Natural killer cell (primary cell): Measurements from ENCODE around the gene PPP1R3G. TPM values are rescaled to one million over a fixed set of nuclear protein-coding genes. Genes with fewer than 3 reads are reported as not detected.

Experiments
- ATAC-seq, 3 donors: fragments of 150-1000 bp in 2 of 3; fragments of 200-7000 bp in 1 of 3; cut with Tn5 transposase; 1 replicate in 1 of 3; 2 replicates in 2 of 3; pipeline ENCODE4 v1.10.0; 2021; ENCODE audit warnings: mild to moderate bottlenecking in 2 of 3, moderate library complexity in 2 of 3
- DNase-seq, 2 donors: peaks; one replicate each; pipeline versions ENCODE4 v3.0.0 to v3.0.0-alpha.2; 2013 to 2021; ENCODE audit warnings: mixed read lengths in 1 of 2
- H3K27ac ChIP-seq: one replicate; pipeline ENCODE4 v1.5.1; 2013; ENCODE audit warnings: mild to moderate bottlenecking, low read length
- H3K27me3 ChIP-seq: one replicate; pipeline ENCODE4 v1.6.1; 2013; ENCODE audit warnings: low read length; ENCODE audit not compliant: control insufficient read depth, insufficient read depth
- H3K36me3 ChIP-seq: one replicate; pipeline ENCODE4 v1.6.1; 2013; ENCODE audit warnings: low read length; ENCODE audit not compliant: control insufficient read depth, insufficient read depth
- H3K4me1 ChIP-seq: one replicate; pipeline ENCODE4 v1.6.1; 2013; ENCODE audit warnings: low read length; ENCODE audit not compliant: control insufficient read depth, insufficient read depth
- H3K4me3 ChIP-seq: one replicate; pipeline ENCODE4 v1.5.1; 2013; ENCODE audit warnings: low read length
- H3K9me3 ChIP-seq: one replicate; pipeline ENCODE4 v1.6.1; 2013; ENCODE audit warnings: low read length; ENCODE audit not compliant: control insufficient read depth, insufficient read depth
- H3K27ac Mint-ChIP-seq, 2 donors: one replicate each; pipeline ENCODE4 v1.8.0; 2022; ENCODE audit warnings: mild to moderate bottlenecking in 2 of 2, mixed read lengths in 2 of 2, moderate library complexity in 1 of 2
- H3K27me3 Mint-ChIP-seq, 2 donors: one replicate each; pipeline ENCODE4 v1.8.0; 2022; ENCODE audit warnings: low read depth in 2 of 2, mixed read lengths in 2 of 2
- H3K36me3 Mint-ChIP-seq: one replicate; pipeline ENCODE4 v1.8.0; 2022; ENCODE audit warnings: mixed read lengths
- H3K4me1 Mint-ChIP-seq, 2 donors: one replicate each; pipeline ENCODE4 v1.8.0; 2022; ENCODE audit warnings: mixed read lengths in 2 of 2
- H3K4me3 Mint-ChIP-seq: one replicate; pipeline ENCODE4 v1.8.0; 2022; ENCODE audit warnings: mild to moderate bottlenecking, moderate library complexity, mixed read lengths
- H3K9me3 Mint-ChIP-seq, 2 donors: one replicate each; pipeline ENCODE4 v1.8.0; 2022; ENCODE audit warnings: mixed read lengths in 2 of 2
- WGBS: methylation state at CpG from one replicate; pipeline ENCODE4 v1.1.7; 2013; ENCODE audit warnings: missing lambda C conversion rate; ENCODE audit not compliant: insufficient coverage; 5-methylcytosine and 5-hydroxymethylcytosine counted together
- intact Hi-C: fragments of 100-400 bp; cut with micrococcal nuclease; formaldehyde crosslinking; loops from one replicate; pipeline ENCODE4 v1.14.2; 2022
- total RNA-seq, 4 donors: library from RNA; stranded (reverse); fragments of 120-200 nt in 1 of 4; gene quantifications; one replicate each; pipeline versions ENCODE4 v1.2.3 to v1.2.4, GENCODE V29; 2013 to 2022
- TF ChIP-seq, protein P1 (sequence below): fragments of 200-600 bp; IDR thresholded peaks from one replicate; pipeline ENCODE4 v1.8.0; 2022; ENCODE audit warnings: antibody characterized with exemption

Gene PPP1R3G
- total RNA-seq, 3 donors from 2014 or later (not counting 1 experiment from before 2014, with no cell fraction given): 0.07 TPM; not detected in 2

DNA sequence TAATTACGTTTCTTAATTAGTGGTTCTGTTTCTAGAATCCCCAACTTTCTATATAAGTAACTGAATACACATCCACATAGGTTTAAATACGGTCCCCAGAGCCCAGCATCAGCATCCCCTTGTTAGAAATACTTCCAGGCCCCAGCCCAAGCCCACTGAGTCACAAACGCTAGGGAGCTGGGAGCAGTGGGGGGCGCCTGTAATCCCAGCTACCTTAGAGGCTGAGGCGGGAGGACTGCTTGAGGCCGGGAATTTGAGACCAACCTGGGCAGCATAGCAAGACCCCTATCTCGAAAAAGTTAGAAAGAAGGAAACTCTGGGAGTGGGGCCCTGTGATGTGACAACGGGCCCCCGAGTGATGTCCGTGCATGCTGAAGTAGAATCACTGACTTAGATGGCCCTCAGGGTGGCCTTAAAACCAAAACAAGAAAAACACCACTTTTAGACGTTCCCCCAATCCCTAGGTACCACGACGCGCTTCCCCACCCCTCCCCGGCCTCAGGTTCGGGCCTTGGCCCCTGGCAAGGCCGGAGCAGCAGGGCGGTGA lies 1.3 kb upstream of the PPP1R3G start:
- WGBS: 51% methylated on average over 18 of the region's 18 CpGs
- Mint-ChIP-seq H3K27ac (no peak overlapping the region), H3K9me3 (no peaks in the 10 kb centered on the region), H3K4me1 (no peaks in the 10 kb centered on the region), H3K36me3 (no peaks in the 10 kb centered on the region), H3K27me3 (peaks cover 30 to 34% of the 10 kb centered on the region in 2 donors), H3K4me3 (no peak overlapping the region)
- Histone ChIP-seq H3K27ac (no peak overlapping the region), H3K36me3 (no peaks in the 10 kb centered on the region), H3K4me3 (no peak overlapping the region), H3K4me1 (peaks cover 12% of the 10 kb centered on the region), H3K9me3 (no peaks in the 10 kb centered on the region), H3K27me3 (peaks cover 4% of the 10 kb centered on the region)
- DNase-seq (no peak), ATAC-seq (no peak)
- TF ChIP-seq, protein P1, sequence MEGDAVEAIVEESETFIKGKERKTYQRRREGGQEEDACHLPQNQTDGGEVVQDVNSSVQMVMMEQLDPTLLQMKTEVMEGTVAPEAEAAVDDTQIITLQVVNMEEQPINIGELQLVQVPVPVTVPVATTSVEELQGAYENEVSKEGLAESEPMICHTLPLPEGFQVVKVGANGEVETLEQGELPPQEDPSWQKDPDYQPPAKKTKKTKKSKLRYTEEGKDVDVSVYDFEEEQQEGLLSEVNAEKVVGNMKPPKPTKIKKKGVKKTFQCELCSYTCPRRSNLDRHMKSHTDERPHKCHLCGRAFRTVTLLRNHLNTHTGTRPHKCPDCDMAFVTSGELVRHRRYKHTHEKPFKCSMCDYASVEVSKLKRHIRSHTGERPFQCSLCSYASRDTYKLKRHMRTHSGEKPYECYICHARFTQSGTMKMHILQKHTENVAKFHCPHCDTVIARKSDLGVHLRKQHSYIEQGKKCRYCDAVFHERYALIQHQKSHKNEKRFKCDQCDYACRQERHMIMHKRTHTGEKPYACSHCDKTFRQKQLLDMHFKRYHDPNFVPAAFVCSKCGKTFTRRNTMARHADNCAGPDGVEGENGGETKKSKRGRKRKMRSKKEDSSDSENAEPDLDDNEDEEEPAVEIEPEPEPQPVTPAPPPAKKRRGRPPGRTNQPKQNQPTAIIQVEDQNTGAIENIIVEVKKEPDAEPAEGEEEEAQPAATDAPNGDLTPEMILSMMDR: no peak
- intact Hi-C loops: no loop called here

DNA sequence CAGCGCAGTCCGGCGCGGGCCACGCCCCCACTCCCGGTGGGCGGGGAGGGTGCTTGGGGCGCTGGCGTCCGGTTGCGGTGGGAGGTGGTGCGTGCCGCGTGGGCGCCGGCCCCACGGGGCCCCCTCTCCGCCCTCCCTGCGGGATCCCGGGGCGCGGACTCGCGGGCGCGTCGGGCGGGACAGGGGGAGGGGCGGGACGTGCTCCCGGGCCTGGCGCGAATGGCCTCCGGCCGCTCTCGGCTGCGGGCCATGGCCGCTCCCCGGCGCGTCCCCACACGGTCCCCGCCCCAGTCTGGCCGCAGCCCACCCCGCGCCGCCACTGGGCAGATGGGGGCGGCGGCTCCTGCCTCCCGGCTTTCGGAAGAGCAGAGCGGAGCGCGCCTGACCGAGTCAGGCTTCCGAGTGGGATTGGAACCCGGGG lies 771 bp upstream of the PPP1R3G start:
- Histone ChIP-seq H3K27me3 (peaks cover 4% of the 10 kb centered on the region), H3K9me3 (no peaks in the 10 kb centered on the region), H3K36me3 (no peaks in the 10 kb centered on the region), H3K4me3 (peak overlapping the region; percentile 17), H3K4me1 (peaks cover 12% of the 10 kb centered on the region), H3K27ac (no peak overlapping the region)
- Mint-ChIP-seq H3K36me3 (no peaks in the 10 kb centered on the region), H3K4me3 (no peak overlapping the region), H3K27ac (no peak overlapping the region), H3K9me3 (no peaks in the 10 kb centered on the region), H3K27me3 (peaks cover 28 to 34% of the 10 kb centered on the region in 2 donors), H3K4me1 (no peaks in the 10 kb centered on the region)
- intact Hi-C loops: no loop called here
- 3% methylated on average over 57 of the region's 57 CpGs for WGBS
- no peak for DNase-seq
- no peak for ATAC-seq
- TF ChIP-seq, protein P1: no peak

DNA sequence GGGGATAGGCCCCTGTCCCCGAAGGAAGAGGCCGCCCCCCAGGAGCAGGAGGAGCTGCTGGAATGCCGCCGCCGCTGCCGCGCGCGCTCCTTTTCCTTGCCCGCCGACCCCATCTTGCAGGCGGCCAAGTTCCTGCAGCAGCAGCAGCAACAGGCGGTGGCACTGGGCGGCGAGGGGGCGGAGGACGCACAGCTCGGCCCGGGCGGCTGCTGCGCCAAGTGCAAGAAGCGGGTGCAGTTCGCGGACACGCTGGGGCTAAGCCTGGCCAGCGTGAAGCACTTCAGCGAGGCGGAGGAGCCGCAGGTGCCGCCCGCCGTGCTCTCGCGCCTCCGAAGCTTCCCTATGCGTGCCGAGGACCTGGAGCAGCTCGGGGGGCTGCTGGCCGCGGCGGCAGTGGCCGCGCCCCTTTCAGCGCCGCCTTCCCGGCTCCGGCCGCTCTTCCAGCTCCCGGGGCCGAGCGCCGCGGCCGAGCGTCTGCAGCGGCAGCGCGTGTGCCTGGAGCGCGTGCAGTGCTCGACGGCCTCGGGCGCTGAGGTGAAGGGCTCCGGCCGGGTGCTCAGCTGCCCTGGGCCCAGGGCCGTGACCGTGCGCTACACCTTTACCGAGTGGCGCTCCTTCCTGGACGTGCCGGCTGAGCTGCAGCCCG lies 630 bp downstream of the PPP1R3G start:
- TF ChIP-seq, protein P1: no peak
- Histone ChIP-seq H3K36me3 (no peaks in the 10 kb centered on the region), H3K27me3 (peaks cover 4% of the 10 kb centered on the region), H3K9me3 (no peaks in the 10 kb centered on the region), H3K27ac (no peak overlapping the region), H3K4me3 (no peak overlapping the region), H3K4me1 (peaks cover 12% of the 10 kb centered on the region)
- intact Hi-C loops: no loop called here
- Mint-ChIP-seq H3K9me3 (no peaks in the 10 kb centered on the region), H3K27me3 (peaks cover 26 to 34% of the 10 kb centered on the region in 2 donors), H3K4me3 (no peak overlapping the region), H3K4me1 (no peaks in the 10 kb centered on the region), H3K36me3 (no peaks in the 10 kb centered on the region), H3K27ac (no peak overlapping the region)
- ATAC-seq (no peak), DNase-seq (no peak)
- 2% methylated on average over 74 of the region's 74 CpGs for WGBS
